GM10266 (cell line): Measurements from ENCODE around the gene LRP5.

ENCODE experiments used
- DNase-seq: peaks from one replicate; pipeline ENCODE4 v3.0.0; 2012; ENCODE audit errors: extremely low spot score
- TF ChIP-seq, protein P1 (sequence below): IDR thresholded peaks from 2 replicates; pipeline ENCODE4 v1.5.1; 2012; ENCODE audit warnings: mild to moderate bottlenecking, low read depth; ENCODE audit not compliant: control insufficient read depth, insufficient read depth; ENCODE audit errors: missing control alignments

Gene LRP5

DNA sequence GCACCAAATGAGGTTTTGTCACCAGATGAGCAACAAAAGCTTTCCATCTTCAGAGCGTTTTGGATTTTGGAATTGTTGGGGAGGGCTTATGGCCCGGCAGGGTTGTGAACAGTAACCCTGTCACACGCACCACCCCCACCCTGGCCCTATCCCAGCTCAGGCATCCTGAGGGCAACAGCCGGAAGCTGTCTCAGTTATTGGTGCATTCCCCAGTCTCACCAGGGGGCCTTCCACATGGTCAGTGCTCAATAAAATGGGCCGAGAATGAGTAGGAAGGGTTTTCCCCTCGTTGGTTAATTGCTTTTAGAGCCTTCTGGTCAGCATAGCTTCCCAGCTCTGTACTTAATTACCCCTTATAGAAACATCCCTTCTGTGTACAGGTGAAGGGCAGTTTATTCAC lies 46.0 kb downstream of the LRP5 start:
- no peak for DNase-seq
- TF ChIP-seq, protein P1, sequence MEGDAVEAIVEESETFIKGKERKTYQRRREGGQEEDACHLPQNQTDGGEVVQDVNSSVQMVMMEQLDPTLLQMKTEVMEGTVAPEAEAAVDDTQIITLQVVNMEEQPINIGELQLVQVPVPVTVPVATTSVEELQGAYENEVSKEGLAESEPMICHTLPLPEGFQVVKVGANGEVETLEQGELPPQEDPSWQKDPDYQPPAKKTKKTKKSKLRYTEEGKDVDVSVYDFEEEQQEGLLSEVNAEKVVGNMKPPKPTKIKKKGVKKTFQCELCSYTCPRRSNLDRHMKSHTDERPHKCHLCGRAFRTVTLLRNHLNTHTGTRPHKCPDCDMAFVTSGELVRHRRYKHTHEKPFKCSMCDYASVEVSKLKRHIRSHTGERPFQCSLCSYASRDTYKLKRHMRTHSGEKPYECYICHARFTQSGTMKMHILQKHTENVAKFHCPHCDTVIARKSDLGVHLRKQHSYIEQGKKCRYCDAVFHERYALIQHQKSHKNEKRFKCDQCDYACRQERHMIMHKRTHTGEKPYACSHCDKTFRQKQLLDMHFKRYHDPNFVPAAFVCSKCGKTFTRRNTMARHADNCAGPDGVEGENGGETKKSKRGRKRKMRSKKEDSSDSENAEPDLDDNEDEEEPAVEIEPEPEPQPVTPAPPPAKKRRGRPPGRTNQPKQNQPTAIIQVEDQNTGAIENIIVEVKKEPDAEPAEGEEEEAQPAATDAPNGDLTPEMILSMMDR, result no peak

DNA sequence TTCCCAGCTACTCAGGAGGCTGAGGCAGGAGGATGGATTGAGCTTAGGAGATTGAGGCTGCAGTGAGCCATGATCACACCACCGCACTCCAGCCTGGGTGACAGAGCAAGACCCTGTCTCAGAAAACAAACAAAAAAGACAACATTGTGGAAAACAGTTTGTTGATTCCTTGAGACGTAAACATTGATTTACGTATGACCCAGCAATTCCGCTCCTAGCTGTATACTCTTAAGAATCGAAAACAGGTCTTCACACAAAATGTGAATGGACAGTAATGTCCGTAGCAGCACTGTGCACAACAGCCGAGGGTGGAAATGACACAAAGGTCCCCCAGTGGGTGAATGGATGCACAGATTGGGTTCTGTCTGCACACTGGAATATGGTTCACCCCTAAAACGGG lies 49.3 kb downstream of the LRP5 start:
- TF ChIP-seq, protein P1, result no peak
- no peak for DNase-seq

DNA sequence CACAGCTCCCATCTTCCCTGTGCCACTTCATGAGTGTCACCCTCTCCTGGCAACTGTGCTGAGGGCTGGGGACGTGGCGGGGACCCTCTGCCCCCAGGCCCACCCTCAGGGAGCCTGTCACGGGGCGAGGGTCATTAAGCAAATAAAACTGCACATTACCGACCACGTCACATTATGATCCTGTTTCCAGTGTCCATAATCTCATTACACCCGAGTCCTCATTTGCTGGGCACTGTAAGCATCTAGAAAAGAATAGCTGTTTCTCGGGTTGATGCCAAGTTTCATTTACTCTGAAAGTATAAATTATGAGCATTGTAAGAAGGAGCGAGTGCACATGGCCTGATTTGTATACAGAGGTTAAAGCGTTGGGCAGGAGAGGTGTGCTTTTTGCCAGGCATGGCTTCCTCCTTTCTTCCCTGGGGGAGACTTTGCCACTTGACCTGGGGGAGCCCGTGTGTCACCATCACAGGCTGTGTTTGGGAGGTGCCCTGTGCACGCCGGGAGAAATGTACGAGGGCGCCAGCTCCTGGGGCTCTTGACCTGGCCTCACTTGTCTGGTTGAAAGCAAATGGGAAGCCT lies 50.5 kb downstream of the LRP5 start:
- TF ChIP-seq, protein P1, result no peak
- no peak for DNase-seq

DNA sequence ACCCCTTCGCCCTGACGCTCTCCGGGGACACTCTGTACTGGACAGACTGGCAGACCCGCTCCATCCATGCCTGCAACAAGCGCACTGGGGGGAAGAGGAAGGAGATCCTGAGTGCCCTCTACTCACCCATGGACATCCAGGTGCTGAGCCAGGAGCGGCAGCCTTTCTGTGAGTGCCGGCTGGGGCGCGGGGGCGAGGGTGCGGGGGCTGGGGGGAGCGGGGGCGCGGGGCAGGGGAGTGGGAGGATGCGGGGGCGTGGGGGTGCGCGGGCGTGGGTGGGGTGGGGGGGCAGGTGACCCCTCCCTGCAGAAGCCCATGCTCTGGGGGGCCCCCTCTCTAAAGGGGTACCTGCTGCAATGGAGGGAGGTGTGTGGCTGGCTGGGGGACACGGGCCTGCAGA lies 51.4 kb downstream of the LRP5 start:
- DNase-seq, result no peak
- TF ChIP-seq, protein P1, result no peak

DNA sequence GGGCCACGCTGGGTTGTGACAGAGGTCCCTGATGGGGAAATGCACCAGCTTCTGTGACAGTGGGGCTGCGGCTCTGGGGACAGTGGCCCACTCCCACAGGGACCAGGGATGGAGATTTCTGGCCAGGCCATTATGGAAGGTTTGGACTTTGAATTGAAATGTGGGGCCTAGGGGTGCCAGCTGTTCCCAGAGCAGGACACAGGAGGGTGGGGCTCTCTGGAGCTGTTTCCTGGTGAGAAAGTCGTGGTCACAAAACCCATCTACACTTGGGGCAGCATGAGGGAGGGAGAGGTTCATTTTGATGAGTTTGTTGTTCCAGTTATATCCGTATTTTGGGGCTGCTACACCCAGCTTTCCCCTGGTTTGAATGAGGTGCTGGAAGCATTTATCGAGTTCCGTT lies 52.2 kb downstream of the LRP5 start:
- DNase-seq, result no peak
- TF ChIP-seq, protein P1, result no peak

DNA sequence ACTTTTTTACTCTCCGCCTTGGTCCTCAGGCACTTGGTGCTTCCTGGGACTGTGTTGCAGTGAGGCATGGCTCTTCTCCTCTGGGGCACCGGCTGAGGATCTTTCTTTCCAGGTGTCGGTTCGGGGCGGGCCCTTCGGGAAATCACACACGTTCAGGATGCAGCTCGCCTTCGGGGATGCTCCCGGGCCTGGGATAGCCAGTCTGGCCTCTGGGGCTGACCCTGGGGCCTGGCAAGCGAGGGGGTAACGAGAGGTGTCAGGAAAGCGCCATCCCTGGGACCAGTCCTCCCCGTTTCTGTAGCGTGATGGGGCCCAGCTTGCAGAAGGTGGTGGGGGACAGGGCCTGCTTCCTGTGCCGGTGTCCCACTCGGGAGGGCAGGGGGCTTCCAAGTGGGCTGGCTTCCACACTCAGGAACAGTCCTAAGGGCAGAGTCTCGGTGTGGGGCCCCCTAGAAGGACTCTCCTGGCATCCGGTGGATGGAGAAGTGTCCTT lies 53.6 kb downstream of the LRP5 start:
- TF ChIP-seq, protein P1, result no peak
- DNase-seq, result no peak

DNA sequence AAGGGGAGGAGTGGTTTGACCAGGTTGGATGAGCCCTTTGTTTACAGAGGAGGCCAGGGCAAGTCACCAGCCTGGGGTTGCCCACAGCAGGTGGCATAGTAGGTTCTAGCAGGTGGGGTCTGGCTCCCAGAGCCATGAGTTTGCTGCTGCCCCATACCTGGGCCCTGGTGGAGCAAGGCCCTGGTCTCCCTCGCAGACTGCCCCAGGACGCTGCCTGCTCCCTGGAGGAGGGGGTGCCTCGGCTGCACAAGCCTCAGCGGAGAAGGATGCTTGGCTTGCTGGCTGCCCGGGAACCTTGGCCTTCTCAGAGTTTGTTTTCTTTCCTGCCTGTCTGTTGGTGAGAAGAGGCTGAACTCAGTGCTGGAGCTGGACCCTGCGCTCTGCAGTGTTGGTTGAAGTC lies 54.9 kb downstream of the LRP5 start:
- DNase-seq, result no peak
- TF ChIP-seq, protein P1, result no peak
